ENCODE measurements around the gene ZNF784. TPM values are rescaled to one million over a fixed set of nuclear protein-coding genes. Genes with fewer than 3 reads are reported as not detected.

Gene ZNF784
- polyA plus RNA-seq, 4 donors, result 9.1 to 15.0 (median 12.9) TPM

DNA sequence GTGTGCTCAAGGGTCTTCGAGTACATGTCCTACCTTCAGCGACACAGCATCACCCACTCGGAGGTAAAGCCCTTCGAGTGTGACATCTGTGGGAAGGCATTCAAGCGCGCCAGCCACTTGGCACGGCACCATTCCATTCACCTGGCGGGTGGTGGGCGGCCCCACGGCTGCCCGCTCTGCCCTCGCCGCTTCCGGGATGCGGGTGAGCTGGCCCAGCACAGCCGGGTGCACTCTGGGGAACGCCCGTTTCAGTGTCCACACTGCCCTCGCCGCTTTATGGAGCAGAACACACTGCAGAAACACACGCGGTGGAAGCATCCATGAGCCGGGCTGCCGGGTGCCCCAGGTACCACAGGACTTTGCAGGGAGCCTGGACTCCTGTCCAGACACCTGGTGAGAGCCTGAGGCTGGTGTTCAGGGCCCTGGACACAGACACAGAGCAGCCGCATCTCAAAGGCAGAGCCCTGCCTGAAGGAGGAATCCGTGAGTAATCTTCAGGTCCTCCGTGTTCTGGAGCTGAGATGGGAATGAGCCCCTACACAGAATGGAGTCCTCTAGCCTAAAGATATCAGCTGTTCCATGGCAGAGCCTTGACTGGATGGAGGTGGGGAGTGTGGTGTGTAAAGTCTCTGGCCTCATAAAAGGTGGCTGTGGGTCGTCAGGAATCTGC is 20.6 kb upstream of the ZNF784 start:
- no peak for DNase-seq (ENCODE audit: low read depth in 4 of 4, low spot score in 2 of 4)

DNA sequence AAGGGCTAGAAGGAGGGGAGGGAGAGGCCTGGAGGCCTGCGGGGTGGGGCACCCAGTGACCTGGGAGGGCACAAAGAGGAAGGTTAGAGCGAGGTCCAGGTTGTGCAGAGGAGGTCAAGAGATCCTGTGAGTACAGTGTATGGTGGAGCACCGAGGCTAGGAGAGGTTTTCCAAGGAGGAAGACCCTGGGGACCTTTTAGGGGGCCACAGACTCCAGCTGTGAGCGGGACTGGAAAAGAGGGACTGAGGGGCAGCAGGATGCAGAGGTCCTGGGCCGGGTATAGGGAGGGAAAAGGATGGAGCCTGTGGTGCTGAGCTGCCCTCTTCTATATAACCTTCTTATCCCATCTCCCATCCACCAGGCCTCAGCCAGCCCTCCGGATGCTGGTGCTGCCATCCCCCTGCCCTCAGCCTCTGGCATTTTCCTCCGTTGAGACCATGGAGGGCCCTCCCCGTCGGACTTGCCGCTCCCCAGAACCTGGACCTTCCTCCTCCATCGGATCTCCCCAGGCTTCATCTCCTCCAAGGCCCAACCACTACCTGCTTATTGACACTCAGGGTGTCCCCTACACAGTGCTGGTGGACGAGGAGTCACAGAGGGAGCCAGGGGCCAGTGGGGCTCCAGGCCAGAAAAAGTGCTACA is 19.9 kb upstream of the ZNF784 start:
- DNase-seq (ENCODE audit: low read depth in 4 of 4, low spot score in 2 of 4), result no peak

DNA sequence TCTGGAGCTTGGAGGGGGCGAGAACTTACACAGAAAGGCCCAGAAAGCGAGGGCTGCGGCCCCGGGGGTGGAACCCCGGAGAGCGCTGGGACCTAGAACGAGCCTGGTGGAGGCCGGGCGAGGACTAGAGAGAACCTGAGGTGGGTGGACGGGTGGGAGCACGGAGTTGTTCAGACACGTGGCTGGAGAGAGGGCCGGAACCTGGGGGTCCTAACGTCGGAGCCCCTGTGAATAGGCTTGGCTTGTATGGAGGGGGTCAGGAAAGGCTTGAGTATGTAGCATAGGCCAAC is 19.5 kb upstream of the ZNF784 start:
- no peak for DNase-seq (ENCODE audit: low read depth in 4 of 4, low spot score in 2 of 4)

DNA sequence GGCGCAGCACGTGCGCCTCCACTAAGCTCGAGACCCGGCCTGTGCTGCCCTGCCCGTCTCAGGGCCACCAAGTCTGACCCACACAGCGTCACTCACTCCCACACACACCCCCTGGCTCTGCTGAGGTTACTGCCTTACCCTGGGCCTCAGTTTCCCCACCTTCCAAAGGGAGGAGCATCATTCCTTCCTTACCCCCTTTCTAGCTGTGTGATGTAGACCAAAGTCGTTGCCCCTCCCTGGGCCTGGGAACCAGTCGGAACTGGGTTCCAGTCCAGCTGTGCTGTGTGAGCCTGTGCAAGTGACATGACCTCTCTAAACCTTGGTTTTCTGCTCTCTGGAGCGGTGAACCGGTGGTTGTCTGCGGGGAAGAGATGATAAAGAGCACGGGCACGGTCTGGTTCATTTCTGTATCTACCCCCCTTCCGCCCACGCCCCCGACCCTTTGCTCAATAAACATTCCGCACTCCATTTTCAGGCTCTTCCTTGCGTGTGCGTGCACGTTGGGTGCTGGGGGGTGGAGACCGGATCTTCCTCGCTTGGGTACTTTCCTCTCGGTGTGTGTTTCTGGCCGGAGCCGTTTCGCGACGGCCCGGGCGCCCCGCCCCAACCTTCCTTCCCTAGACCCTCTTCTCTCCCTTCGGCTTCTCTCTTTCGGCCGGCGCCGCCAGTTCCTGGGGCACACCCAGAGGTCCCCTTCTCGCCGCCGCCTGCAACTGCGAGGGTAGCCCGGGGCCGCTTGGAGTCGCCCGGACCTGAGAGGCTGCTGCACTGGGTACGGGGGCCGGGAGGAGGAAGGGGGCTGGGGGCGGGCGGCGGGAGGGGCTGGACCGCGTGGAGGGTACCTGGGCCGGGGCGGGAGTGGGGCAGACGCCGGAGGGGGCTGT is 18.9 kb upstream of the ZNF784 start, which contains the start of gene ZNF581:
Gene ZNF581 (plus strand): TSS at position 647 of the 884 bp plus-strand sequence. CDS start 923 bp downstream, outside the sequence.
- peak in 1 of 4 donors; percentile 44 for DNase-seq (ENCODE audit: low read depth in 4 of 4, low spot score in 2 of 4)

DNA sequence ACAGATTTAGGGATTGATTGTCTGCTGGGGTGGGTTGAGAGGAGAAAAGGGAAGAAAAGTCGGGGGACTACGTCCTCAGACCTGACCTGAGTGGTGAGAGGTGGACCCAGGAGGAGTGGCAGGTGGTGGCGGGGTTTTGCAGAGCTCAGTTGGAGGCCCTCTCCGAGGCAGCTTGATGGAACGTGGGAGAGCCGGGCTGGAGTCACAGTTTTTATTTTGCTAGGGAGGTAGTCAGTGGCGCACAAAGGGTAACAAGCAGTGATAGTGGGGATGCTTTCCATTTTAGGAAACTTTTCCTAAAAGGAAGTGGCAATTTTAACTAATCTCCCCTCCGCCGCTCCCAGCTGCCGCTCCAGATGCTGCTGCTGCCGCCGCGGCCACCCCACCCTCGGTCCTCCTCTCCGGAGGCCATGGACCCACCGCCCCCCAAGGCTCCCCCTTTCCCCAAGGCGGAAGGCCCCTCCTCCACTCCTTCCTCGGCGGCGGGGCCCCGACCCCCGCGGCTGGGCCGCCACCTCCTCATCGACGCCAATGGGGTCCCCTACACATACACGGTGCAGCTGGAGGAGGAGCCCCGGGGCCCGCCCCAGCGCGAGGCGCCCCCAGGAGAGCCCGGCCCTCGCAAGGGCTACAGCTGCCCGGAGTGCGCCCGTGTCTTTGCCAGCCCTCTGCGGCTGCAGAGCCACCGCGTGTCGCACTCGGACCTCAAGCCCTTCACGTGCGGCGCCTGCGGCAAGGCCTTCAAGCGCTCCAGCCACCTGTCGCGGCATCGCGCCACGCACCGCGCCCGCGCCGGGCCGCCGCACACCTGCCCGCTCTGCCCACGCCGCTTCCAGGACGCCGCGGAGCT is 18.0 kb upstream of the ZNF784 start:
- DNase-seq (ENCODE audit: low read depth in 4 of 4, low spot score in 2 of 4), result no peak

DNA sequence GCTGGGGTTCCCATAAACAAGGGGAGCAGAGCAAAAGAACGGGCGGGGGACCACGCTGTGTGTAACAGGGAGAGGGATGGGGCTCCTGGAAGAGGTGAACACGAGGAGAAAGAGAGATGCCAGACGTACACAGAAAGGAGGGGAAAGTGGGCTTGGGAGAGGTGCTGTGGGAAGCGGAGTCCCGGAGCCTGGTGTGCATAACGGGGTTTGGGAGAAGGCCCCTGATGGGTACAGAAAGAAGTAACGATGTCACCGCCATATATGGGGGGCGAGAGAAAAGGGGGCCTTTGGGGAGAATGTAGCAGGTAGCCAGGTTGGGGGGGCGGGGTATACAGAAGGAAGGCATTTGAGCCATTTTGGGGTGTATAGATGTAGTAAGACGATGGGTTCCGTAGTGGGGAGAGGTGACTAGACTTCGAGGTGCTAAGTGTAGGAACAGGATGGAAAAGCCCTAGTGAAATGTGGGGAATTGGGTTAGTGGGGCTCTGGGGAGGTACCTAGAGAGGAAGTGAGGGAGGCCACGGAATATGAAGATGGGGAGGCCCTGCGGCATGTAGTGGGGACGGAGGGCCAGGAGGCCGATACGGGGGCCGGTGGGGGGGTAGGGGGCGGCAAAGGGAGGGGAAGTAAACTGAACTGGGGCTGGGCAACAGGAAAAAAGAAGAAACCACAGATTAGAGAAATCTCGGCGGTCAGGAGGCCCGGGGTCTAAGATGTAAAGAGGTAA is 17.2 kb upstream of the ZNF784 start:
- DNase-seq (ENCODE audit: low read depth in 4 of 4, low spot score in 2 of 4), result no peak

DNA sequence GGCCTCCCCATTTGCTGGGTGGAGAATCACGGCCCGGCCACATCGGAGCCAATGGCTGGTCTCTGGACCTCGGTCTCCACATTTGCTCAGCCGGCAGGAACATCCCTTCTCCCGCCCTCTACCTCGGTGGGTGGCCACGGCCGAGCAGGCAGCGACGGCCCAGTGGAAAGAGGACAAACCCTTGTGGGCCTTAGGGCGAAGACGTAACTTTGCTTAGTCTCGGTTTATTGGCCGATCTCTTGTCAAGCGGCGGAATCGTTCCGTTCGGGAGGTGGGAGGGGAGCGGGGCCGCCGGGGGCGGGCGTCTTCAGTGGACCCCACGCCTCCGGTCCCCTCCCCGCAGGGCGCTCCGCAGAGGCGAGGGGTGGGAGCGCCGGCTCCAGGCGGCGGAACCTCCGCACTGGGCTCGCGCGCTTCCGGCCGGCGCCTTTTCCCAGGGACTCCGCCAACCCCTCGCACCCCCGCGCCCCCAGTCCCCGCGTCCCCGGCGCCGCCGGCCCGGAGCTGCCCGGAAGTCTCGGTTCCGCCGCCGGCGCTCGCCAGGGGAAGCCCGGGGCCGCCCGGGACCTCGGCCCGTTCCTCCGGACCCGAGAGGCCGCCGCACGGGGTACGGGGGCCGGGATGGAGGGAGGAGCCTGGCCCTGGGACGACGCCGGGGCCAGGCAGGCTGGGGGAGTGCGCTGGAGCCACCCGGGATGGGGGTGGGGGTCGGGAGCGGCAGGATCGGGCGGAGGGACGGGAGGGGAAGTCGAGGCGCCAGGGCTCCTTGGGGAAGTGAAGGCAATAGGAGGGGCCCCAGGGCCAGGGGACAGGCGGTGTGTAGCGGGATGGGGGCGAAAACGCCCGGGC is 16.4 kb upstream of the ZNF784 start, which contains the start of gene ZNF580:
Gene ZNF580 (plus strand): TSS at position 426 of the 849 bp plus-strand sequence. CDS start 1,507 bp downstream, outside the sequence.
- DNase-seq (ENCODE audit: low read depth in 4 of 4, low spot score in 2 of 4), result peak in 2 of 4 donors; percentile 52 to 60

DNA sequence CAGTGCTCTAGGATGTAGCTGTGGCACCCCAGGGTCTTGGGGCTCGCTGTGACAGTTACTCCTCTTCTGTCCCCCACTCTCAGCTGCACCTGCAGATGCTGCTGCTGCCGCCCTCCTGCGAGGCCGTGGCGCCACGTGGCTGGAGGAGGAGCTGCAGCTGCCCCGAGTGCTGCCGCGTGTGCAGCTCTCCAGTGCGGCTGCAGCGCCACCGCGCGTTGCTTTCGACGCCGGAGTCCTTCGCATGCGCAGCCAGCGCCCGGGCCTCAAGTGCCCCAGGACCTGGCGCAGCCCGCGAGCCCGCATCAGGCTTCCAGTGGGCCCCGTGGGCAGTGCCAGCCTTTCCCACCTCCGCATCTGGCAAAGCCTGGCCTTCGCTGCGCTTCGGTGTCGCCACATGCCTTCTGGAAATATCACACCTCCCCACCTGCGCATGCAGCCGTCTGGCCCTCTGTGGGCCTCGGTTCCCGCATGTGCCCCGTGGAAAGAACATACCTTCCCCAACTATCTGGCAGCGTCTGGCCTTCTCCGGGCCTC is 15.7 kb upstream of the ZNF784 start:
- DNase-seq (ENCODE audit: low read depth in 4 of 4, low spot score in 2 of 4), result peak in 1 of 4 donors; percentile 49

DNA sequence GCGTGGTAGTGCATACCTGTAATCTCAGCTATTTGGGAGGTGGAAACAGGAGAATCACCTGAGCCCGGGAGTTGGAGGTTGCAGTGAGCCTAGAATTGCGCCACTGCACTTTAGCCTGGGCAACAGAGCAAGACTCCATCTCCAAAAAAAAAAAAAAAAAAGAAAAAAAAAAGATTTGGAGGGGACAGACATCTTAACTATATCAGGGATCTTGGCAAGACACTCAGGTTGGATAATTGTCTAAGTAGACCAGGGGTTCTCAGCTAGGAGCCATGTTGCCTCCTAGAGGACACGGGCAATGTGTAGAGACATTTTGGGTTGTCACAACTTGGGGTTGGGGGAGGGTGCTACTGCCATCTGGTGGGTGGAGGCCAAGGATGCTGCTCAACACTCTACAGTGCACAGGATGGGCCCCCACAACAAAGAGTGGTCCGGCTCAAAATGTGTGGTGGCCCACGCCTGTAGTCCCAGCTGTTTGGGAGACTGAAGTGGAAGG is 14.5 kb upstream of the ZNF784 start:
- no peak for DNase-seq (ENCODE audit: low read depth in 4 of 4, low spot score in 2 of 4)

DNA sequence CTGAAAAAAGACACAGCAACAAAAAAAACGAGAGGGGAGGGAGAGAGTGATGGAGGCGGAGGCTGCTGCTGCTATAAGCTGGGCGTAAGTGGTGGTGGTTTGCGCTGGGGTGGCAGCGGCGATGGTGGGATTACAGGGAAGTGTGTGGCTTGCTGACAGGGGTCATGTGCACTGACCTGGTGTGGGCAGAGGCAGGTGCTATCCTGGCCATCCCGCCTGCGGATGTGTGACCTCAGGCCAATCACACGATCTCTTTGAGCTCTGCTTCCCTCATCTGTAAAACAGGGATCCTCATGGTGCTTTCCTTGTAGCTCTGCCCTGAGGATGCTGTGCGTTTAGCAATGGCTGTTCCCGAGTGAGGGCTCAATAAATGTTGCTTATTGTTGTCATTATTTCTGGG is 13.2 kb upstream of the ZNF784 start:
- no peak for DNase-seq (ENCODE audit: low read depth in 4 of 4, low spot score in 2 of 4)

DNA sequence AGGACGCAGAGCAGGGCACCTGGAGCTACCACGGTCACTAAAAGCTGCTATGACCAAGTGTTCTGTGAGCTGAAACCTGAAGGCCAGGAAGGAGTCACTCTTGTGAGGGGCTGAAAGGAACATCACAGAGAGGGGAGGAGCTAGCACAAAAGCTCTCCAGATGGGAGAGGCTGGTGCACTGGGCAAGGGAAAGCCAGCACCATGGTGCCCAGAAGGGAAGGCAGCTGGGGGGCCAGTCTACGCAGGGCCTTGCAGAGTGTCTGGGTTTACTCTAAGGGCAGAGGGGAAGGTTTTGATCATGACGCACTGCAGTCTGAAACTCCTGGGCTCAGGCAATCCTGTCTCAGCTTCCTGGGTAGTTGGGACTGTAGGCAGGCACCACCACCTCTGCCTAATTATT is 12.4 kb upstream of the ZNF784 start:
- no peak for DNase-seq (ENCODE audit: low read depth in 4 of 4, low spot score in 2 of 4)

DNA sequence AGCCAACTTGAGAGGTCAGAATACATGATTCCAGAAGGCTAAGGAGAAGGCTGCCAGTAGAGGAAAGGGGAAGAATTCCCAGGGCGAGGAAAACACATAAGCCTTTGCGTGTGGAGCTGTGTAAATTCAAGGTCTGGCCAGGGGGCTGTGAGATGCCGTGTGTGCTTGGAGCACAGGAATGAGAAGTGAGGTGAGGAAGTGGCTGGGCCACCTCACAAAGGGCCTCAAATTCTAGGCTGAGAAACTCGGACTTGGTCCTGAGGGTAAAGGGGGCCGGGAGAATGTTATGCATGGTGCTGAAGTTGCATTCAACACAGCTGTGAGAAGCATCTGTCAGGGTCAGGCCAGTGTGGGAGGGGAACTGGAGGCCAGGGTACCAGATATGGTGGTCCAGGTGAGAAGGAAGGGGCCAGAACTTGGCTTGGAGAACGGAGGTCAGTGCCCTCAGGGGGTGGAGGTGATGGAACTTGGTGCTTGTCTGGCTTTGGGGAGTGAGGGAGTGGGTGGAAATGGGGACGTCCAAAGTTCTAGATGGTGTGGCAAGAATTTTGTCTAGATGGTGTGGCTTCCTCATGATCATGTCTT is 11.6 kb upstream of the ZNF784 start:
- DNase-seq (ENCODE audit: low read depth in 4 of 4, low spot score in 2 of 4), result no peak

DNA sequence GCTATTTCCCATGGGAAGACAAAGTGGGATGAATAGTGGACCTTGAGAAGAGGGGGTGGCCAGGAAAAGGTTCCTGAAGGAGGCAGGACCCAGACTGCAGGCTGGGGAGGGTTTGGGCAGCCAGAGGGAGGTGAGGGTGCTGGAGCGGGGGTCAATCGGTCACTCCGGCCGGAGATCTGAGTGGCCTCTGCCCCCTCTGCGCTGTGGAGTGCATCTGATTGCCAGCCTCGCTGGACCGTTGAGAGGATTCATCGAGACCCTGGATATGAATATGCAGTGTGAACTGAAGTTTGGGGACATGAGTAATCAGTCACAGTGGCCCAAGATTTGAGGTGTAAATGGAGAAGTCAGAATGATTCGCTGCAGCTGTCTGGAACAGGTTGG is 11.0 kb upstream of the ZNF784 start:
- DNase-seq (ENCODE audit: low read depth in 4 of 4, low spot score in 2 of 4), result no peak

DNA sequence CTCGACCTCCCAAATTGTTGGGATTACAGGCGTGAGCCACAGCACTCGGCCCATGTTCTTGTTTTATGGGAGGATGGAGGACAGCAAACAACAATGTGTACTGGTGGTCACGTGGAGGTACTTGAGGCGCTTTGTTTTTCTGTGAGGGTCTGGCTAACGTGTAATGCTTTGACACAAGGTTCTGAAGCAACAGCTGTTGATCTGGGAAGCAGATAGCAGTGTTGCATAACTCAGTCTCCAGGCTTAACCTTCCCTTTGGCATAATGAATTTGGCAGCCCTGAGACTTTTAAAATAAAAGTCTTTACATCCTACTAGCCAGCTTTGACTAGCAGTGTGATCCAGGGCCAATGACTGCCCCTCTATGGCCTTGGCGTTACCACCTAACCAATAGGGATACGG is 9.5 kb upstream of the ZNF784 start:
- no peak for DNase-seq (ENCODE audit: low read depth in 4 of 4, low spot score in 2 of 4)

DNA sequence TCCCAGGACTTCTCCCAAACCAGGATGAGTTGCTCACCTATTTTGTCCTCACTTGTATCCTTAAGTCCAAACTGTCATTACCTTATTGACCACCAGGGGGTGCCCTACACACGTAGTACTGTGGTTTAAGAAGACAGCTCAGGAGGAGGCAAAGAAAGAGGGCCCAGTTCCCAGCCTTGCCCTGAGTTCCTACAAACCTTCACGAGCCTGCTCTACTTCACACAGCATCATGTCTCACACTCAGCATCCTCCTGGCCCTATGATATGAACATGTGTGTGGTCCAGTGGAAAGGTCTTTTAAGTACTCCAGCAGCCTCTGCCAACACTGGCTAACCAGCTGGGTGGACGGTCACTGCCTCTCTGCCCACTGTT is 8.1 kb upstream of the ZNF784 start:
- DNase-seq (ENCODE audit: low read depth in 4 of 4, low spot score in 2 of 4), result peak in 2 of 4 donors; percentile 79 to 89

DNA sequence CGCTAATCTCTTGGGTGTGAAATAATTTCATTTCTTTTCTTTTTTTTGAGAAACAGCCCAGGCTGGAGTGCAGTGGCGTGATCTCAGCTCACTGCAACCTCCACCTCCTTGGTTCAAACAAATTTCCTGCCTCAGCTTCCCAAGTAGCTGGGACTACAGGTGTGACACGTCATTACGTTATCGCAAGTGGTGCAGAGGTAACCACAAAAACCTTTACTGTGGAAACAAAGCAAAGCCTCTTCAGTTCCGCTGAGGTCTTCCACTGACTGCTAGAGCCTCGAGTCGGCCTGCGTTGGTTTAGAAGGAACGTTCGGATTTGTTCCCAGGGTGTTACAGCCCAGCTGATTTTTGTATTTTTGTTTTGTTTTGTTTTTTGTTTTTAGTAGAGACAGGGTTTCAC is 2.0 kb upstream of the ZNF784 start:
- no peak for DNase-seq (ENCODE audit: low read depth in 4 of 4, low spot score in 2 of 4)

DNA sequence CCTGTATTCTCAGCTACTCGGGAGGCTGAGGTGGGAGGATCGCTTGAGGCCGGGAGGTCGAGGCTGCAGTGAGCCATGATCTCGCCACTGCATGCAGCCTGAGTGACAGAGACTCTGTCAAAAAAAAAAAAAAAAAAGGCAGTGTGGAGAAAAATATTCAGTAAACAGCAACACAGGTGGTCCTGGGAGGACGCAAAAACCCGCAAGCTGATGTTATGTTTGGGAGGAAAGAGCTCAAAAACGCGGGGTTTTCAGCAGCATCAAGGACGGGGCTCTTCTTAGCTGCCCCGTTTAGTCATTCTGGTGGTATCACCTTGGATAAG is 599 bp upstream of the ZNF784 start:
- no peak for DNase-seq (ENCODE audit: low read depth in 4 of 4, low spot score in 2 of 4)

DNA sequence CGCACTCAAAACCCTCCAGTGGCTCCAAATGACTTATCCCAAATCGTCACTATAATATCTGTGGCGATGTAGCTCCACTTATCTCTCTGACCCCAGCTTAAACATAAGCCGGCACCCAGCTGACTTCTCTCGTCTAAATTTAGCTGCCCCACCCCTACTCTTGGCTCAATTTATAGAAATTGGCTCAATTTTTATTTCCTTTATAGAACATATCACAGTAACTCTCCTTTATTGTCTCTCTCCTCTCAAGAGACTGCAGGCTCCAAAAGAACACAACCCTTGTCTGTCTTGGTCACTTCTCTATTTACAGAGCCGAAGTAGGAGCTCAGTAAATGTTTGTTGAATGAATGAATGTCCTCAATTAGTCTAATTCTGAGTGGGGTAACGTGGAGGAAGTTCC is 805 bp downstream of the ZNF784 start:
- no peak for DNase-seq (ENCODE audit: low read depth in 4 of 4, low spot score in 2 of 4)

Measured in left renal cortex interstitium (tissue), 4 donors.